GM18502 (cell line): Measurements from ENCODE around the gene LGI4.
A peak's percentile ranks its signal among the peaks of the same experiment; 100 is the strongest.
"Not testable (repeated sequence)": the region's sequence is repeated elsewhere in the genome, so short reads cannot be mapped to it uniquely, and the experiment has no call there.

Experiments
- ATAC-seq: cut with Tn5 transposase; IDR thresholded peaks from one replicate; pipeline ENCODE4 v1.9.1; 2021; ENCODE audit warnings: mild to moderate bottlenecking; ENCODE audit not compliant: unreplicated experiment, poor library complexity

The LGI4 gene

GRCh38 chr19:35162471-35163326 is 27.8 kb upstream of the LGI4 start:
- no peak for ATAC-seq

- ATAC-seq, result no peak
Observed at GRCh38 chr19:35161434-35161743, 26.5 kb upstream of the LGI4 start.

GRCh38 chr19:35160629-35161433 is 26.0 kb upstream of the LGI4 start:
- ATAC-seq, result no peak

GRCh38 chr19:35159606-35160005 is 24.7 kb upstream of the LGI4 start:
- no peak for ATAC-seq

- ATAC-seq, result no peak
Observed at GRCh38 chr19:35157431-35157830, 22.6 kb upstream of the LGI4 start.

GRCh38 chr19:35156673-35157014 is 21.8 kb upstream of the LGI4 start:
- ATAC-seq, result no peak

- ATAC-seq, result no peak
Observed at GRCh38 chr19:35155981-35156672, 21.3 kb upstream of the LGI4 start.

GRCh38 chr19:35155441-35155840 is 20.6 kb upstream of the LGI4 start:
- peak; percentile 43 for ATAC-seq

GRCh38 chr19:35154525-35155406 is 19.9 kb upstream of the LGI4 start, which contains the start of gene FXYD5:
FXYD5 (plus strand) TSS chr19:35154735; CDS start chr19:35155551, 816 bp downstream.
- ATAC-seq, result peak; percentile 51

- no peak for ATAC-seq
Observed at GRCh38 chr19:35153701-35154524, 19.1 kb upstream of the LGI4 start.

- not testable (repeated sequence) for ATAC-seq
Observed at GRCh38 chr19:35153129-35153522, 18.3 kb upstream of the LGI4 start.

- ATAC-seq, result no peak
Observed at GRCh38 chr19:35151273-35152065, 16.6 kb upstream of the LGI4 start.

GRCh38 chr19:35150445-35150844 is 15.6 kb upstream of the LGI4 start:
- ATAC-seq, result no peak

GRCh38 chr19:35149463-35149862 is 14.6 kb upstream of the LGI4 start:
- ATAC-seq, result no peak

- no peak for ATAC-seq
Observed at GRCh38 chr19:35146746-35147459, 12.0 kb upstream of the LGI4 start.

- no peak for ATAC-seq
Observed at GRCh38 chr19:35144600-35145436, 10.0 kb upstream of the LGI4 start.

GRCh38 chr19:35144259-35144599 is 9.4 kb upstream of the LGI4 start:
- ATAC-seq, result no peak
